A549 (cell line): ENCODE measurements around the gene KIAA1755.

Source experiments
- BHLHE40 ChIP-seq: IDR thresholded peaks from 2 replicates; pipeline ENCODE4 v1.6.1; 2012; ENCODE audit warnings: low read depth, low read length, inconsistent platforms
- CBX2 ChIP-seq: fragments of 200-600 bp; sonication (generic); IDR thresholded peaks from 2 replicates; pipeline ENCODE4 v1.6.1; 2016; ENCODE audit warnings: low read depth, mild to moderate bottlenecking, borderline replicate concordance
- CHD2 ChIP-seq: fragments of 150-350 bp; IDR thresholded peaks from 2 replicates; pipeline ENCODE4 v1.6.1; 2014; ENCODE audit warnings: low read length; ENCODE audit not compliant: partially characterized antibody
- CTCF ChIP-seq: fragments of >200 bp; sonication (Bioruptor Twin); formaldehyde crosslinking; IDR thresholded peaks from 3 replicates; pipeline ENCODE4 v1.5.1; 2016
- EP300 ChIP-seq, 2 experiments: fragments of >200 bp; sonication (Bioruptor Twin); formaldehyde crosslinking; IDR thresholded peaks; 2 replicates in 1 of 2; 3 replicates in 1 of 2; pipeline ENCODE4 v1.6.1; 2016 to 2017
- JUN ChIP-seq, 2 experiments: fragments of >200 bp; sonication (Bioruptor Twin); formaldehyde crosslinking; IDR thresholded peaks; 2 replicates in 1 of 2; 3 replicates in 1 of 2; pipeline ENCODE4 v1.6.1; 2016 to 2017
- MAFK ChIP-seq: fragments of 450-650 bp; IDR thresholded peaks from 2 replicates; pipeline ENCODE4 v1.6.1; 2014; ENCODE audit not compliant: partially characterized antibody
- POLR2A ChIP-seq: IDR thresholded peaks from 2 replicates; pipeline ENCODE4 v1.6.1; 2012; ENCODE audit warnings: mild to moderate bottlenecking, low read length
- RARB ChIP-seq: fragments of 250-450 bp; sonication (Bioruptor Pico); IDR thresholded peaks from 2 replicates; pipeline ENCODE4 v1.8.0; 2021; ENCODE audit warnings: mild to moderate bottlenecking, moderate library complexity
- TP53 ChIP-seq: fragments of 250-450 bp; sonication (Bioruptor Pico); IDR thresholded peaks from 2 replicates; pipeline ENCODE4 v1.5.0; 2021; ENCODE audit warnings: mild to moderate bottlenecking, moderate library complexity
- ZFP36 ChIP-seq: fragments of 450-650 bp; IDR thresholded peaks from 2 replicates; pipeline ENCODE4 v1.6.1; 2014; ENCODE audit warnings: borderline replicate concordance; ENCODE audit not compliant: partially characterized antibody
- TF ChIP-seq, protein P1 (sequence below): fragments of 200-600 bp; sonication (generic); IDR thresholded peaks from 2 replicates; pipeline ENCODE4 v1.6.1; 2016; ENCODE audit warnings: antibody characterized with exemption, mild to moderate bottlenecking, moderate library complexity

GRCh38 chr20:38283236-38283635 is 22.7 kb upstream of the KIAA1755 start:
- TF ChIP-seq, protein P1, sequence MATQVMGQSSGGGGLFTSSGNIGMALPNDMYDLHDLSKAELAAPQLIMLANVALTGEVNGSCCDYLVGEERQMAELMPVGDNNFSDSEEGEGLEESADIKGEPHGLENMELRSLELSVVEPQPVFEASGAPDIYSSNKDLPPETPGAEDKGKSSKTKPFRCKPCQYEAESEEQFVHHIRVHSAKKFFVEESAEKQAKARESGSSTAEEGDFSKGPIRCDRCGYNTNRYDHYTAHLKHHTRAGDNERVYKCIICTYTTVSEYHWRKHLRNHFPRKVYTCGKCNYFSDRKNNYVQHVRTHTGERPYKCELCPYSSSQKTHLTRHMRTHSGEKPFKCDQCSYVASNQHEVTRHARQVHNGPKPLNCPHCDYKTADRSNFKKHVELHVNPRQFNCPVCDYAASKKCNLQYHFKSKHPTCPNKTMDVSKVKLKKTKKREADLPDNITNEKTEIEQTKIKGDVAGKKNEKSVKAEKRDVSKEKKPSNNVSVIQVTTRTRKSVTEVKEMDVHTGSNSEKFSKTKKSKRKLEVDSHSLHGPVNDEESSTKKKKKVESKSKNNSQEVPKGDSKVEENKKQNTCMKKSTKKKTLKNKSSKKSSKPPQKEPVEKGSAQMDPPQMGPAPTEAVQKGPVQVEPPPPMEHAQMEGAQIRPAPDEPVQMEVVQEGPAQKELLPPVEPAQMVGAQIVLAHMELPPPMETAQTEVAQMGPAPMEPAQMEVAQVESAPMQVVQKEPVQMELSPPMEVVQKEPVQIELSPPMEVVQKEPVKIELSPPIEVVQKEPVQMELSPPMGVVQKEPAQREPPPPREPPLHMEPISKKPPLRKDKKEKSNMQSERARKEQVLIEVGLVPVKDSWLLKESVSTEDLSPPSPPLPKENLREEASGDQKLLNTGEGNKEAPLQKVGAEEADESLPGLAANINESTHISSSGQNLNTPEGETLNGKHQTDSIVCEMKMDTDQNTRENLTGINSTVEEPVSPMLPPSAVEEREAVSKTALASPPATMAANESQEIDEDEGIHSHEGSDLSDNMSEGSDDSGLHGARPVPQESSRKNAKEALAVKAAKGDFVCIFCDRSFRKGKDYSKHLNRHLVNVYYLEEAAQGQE: no peak
- TF ChIP-seq BHLHE40 (no peak), MAFK (no peak), CTCF (no peak), RARB (CRISPR knock-in tag) (no peak), EP300 (IDR thresholded peaks at IDR 0.05) (no peak), CHD2 (no peak), POLR2A (no peak), TP53 (CRISPR knock-in tag) (no peak), ZFP36 (no peak), JUN (IDR thresholded peaks at IDR 0.05) (no peak), CBX2 (no peak)
